ENCODE data around the gene ARL4A.

DNA sequence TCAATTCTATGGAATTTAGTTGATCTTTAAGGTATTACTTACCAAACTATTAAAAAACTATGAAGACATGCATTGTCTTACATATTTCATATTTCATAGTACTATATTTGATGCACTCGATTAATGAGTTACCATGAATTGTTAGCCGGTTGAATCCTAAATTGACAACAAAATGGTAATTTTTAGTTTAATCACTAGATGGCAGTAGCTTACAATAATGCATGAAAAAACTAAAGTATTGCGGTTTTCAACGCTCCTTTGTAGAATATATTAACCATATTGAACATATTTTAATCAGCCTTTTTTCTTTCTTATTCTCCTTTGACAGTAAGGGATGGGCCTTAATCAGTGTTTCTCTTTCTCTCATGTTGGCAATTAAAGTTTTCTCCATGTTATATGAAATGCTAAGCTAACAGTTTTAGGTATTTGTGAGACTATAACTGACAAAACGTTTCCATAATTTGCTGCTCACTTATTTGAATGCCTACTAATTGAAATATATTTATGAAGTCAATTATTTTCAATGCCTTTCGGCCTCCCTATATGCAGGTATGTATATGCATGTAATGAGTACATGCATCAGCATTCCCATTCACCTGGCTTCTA lies 48.5 kb upstream of the ARL4A start:
- TF ChIP-seq, protein P1, sequence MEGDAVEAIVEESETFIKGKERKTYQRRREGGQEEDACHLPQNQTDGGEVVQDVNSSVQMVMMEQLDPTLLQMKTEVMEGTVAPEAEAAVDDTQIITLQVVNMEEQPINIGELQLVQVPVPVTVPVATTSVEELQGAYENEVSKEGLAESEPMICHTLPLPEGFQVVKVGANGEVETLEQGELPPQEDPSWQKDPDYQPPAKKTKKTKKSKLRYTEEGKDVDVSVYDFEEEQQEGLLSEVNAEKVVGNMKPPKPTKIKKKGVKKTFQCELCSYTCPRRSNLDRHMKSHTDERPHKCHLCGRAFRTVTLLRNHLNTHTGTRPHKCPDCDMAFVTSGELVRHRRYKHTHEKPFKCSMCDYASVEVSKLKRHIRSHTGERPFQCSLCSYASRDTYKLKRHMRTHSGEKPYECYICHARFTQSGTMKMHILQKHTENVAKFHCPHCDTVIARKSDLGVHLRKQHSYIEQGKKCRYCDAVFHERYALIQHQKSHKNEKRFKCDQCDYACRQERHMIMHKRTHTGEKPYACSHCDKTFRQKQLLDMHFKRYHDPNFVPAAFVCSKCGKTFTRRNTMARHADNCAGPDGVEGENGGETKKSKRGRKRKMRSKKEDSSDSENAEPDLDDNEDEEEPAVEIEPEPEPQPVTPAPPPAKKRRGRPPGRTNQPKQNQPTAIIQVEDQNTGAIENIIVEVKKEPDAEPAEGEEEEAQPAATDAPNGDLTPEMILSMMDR (IDR thresholded peaks at IDR 0.05) = peak; percentile 45 to 76 (median 56)
- no peak for TF ChIP-seq POLR2AphosphoS5 (IDR thresholded peaks at IDR 0.05)
- TF ChIP-seq EP300 (IDR thresholded peaks at IDR 0.05) = no peak
- no peak for TF ChIP-seq POLR2A (IDR thresholded peaks at IDR 0.05)
